ENCODE measurements around the gene SEPHS1. TPM values are rescaled to one million over a fixed set of nuclear protein-coding genes. Genes with fewer than 3 reads are reported as not detected.

Gene SEPHS1
- polyA plus RNA-seq, 1 donor from 2014 or later = 7.9 TPM

Other genes starting within 250 kb of the SEPHS1 start
- gene OPTN, start 248.1 kb downstream of the SEPHS1 start, polyA plus RNA-seq = 16.3 TPM
- not detected for gene MCM10, start 186.7 kb downstream of the SEPHS1 start, polyA plus RNA-seq
- not detected for gene UCMA, start 113.9 kb downstream of the SEPHS1 start, polyA plus RNA-seq
- 10.2 TPM for gene PHYH, start 48.2 kb downstream of the SEPHS1 start, polyA plus RNA-seq
- gene BEND7, start 180.7 kb upstream of the SEPHS1 start, polyA plus RNA-seq = not detected
- 30.5 TPM for gene PRPF18, start 238.7 kb upstream of the SEPHS1 start, polyA plus RNA-seq